Cerebellar nuclear complex (tissue), 1 donor: ENCODE results near the gene NIN.

Experiments
- DNase-seq, 2 experiments: peaks; one replicate each; lab custom pipeline; 2025; lab: John Stamatoyannopoulos, UW

The NIN gene

GRCh38 chr14:50763382-50764007 lies 67.5 kb downstream of the NIN start:
- DNase-seq: no peak

DNA sequence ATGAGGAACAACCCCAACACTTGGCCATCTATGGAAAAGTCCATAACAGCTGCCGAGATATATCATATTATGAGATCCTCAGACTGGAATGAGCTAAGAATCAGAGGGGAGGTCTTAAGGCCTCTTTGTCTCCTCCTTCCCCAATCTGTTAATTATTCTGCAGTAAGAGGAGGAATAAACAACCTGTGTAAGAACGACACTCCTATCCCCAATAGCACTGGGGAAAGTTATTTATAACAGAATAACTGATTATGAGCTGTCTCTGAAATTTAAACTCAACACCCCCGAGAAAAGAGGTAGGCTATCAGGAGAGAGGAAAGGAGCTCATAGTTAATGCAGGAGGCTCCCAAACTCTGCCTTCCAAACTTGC lies 68.0 kb downstream of the NIN start:
- no peak for DNase-seq

GRCh38 chr14:50762001-50762930 lies 68.7 kb downstream of the NIN start:
- DNase-seq: no peak

DNA sequence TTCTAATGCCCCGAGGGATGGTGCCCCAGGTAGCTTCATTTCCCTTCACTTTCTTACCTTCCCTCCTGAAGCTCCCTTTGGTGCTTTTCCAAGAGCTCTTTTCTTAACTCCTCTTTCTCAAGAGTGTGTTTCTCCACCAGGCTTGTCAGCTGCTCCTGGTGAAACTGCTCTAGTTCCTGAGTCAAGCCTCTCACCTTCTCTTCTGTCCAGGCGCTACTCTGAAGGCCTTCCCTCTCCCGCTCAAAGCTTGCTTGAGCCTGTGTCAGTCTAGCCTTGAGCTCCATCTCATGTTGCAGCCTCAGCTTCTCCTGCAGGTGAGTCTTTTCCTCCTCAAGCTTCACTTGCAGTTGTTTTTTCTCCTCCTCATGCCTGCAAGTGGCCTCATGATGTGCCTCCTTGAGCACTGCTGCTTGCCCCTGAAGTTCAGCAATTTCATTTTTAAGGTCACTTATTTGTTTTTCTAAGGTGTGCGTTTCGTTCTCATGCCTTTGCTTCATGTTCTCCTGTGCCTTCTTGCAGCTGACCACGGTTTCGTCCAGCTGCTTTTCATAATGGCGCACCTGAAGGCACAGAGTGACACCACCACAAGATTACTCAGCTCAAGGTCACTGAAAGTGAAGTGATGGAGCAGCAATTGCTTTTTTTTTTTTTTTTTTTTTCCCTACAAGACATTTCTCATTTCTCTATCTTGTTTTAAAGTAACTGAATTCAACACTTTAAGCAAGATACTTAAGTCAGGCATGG lies 71.0 kb downstream of the NIN start:
- no peak for DNase-seq

GRCh38 chr14:50758945-50759344 lies 72.0 kb downstream of the NIN start:
- DNase-seq: no peak

DNA sequence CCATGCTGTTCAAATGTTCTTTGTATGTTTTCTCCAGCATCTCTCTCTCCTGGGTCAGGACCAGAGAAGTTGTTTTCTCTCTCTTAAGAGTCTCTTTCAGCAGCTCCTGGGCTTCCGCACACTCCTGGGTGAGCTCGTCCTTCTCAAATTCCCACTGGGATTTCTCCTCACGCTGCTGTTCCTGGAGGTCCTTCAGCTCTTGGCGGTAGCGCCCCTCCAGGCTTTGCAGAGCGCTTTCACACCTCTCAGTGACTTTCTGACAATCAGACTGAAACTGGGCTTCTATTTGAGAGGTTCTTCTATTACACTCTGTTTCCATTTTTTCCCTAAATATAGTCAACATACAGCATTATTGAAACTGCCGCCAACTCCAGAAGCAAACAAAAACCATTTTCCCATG lies 72.7 kb downstream of the NIN start:
- DNase-seq: no peak

- DNase-seq: no peak
Measured at GRCh38 chr14:50757702-50758101, 73.3 kb downstream of the NIN start.

DNA sequence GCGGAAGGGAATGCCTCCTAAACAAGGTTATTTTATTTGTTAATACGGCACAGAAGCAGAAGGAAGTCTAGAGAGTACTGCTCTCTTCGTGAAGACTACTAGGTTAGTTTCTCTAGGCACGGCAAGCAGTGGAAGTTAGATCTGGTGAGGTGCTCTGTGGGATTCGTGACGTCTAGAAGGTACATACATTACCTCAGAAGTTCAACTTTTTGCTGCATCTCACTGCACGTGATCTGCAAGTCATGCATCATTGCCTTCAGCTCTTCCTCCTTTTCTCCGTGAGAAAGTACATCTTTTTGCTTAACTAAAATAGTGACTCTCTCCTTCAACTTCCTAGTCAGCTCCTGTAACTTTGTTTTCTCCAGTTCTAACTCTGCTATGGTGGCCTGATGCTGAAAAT lies 74.7 kb downstream of the NIN start:
- DNase-seq: no peak

DNA sequence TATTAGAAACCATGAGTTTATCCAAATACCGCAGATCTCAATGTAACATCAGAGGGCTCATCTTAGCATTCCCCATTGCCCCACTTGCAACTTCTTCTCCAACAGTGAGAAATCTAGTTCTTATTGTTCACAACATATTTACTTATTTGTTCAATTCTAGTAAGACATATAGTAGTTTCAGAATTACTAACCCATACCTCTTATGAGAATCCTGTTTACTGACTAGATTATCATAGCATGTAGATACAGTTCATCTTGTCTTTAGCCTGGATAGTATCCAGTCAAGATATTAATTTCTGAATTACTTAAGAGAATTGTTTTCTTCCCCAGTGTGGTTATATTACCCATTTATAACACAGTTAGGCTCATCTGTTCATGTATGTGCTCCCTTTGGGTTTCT lies 80.6 kb downstream of the NIN start:
- no peak for DNase-seq

DNA sequence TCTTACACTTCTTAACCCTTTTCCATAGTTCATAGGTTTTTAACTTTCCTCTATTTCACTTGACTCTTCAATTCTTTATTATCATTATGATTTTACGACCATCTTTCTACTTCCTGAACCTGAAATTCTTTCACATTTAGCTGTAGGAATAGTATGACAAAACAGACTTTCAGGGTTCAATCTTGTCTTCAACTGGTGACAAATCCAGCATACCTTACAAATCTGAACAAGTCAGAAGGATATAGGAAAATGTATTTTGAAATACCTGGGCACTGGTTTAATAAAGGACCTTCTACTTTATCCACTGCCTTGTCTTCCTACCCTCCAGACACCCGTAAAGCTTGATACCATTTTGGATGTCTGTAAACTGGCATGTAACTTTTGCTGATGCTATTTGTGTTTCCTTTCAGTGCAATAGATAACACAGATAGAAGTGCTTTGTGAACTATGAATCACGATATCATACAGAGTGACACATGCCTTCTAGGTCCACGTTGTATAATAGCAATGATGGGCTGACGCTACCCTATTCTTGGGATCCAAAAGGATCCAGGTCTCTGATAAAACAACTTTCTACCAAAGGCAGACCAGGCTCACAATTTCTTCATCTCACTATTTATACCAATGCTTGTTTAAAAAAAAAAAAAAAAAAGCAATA lies 85.4 kb downstream of the NIN start:
- DNase-seq: no peak

GRCh38 chr14:50744231-50744630 lies 86.7 kb downstream of the NIN start:
- DNase-seq: no peak

DNA sequence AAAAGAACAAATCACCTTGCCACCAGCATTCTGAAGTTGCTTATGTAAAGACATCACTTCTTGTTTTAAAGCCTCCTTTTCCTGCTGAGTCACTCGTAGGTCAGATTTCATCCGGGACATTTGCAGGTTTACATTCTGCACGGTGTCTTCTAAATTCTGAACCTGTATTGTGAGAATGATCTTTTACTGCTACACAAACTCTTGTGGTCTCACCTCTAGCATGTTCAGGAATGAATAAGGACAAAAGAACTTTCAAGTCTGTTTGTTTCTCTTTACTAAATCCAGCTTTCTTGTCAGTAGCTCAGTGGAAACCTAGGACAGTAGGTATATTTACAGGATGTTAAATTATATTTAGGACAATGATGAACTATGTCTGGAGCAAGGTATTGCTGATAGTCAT lies 89.4 kb downstream of the NIN start:
- no peak for DNase-seq

- DNase-seq: no peak
Measured at GRCh38 chr14:50740856-50741255, 90.1 kb downstream of the NIN start.

GRCh38 chr14:50739186-50739585 lies 91.8 kb downstream of the NIN start:
- no peak for DNase-seq

DNA sequence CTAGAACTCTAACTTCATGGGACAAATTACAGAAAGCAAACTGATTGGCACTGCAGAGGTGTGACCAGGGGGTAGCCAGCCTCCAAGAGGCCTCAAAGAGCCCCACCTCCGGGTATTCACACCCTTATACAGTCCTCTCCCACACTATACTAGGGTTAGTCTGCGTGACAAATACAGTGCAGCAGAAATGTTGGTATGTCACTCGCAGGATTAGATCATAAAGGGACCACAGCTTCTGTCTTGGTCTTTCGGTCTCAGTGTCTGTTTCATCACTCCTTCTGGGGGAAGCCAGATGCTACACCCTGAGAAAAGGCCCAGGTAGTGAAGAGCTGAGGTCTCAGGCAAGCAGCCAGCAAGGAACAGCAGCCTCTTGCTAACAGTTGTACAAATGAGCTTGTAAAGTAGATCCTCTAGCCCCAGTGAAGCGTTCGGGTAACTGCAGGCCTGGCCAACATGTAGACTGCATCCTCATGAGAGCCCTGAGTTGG lies 94.0 kb downstream of the NIN start:
- DNase-seq: no peak

GRCh38 chr14:50734950-50735695 lies 95.8 kb downstream of the NIN start:
- no peak for DNase-seq

DNA sequence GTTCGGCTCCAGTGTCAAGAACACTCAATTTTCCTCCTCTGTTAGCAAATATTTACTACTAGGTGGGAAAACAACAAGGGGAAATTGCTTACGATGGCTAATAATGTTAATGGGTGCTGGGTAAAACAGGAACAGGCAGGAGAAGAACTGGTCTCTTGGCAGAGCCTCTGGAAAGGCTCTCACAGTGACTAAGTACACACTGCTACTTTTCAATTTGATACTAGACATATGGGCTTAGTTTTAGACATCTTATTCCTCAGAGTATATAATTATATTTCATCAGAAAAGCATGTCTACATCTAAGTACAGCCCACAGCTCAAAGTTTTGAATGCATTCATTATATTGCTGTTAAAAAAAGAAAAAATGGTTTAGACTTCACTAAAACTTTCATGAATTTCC lies 97.5 kb downstream of the NIN start:
- no peak for DNase-seq

DNA sequence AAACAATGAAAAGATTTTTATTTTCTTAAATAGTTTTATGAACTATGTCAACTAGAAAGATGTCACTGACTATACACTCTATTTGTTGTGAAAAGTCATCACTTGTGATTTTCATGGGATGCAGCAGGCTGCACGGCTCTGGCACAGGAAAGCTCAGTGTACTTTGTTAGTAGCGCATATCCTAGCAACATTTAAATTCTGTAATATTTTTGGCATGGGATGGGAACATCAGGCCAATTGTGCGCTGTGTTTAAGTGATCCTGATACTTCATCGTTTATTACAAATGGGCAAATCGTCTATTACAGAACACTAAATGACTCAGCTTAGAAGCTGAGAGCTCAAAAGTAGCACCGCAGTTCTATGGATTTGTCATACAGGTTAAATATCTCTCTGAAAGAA lies 102.1 kb downstream of the NIN start:
- no peak for DNase-seq

DNA sequence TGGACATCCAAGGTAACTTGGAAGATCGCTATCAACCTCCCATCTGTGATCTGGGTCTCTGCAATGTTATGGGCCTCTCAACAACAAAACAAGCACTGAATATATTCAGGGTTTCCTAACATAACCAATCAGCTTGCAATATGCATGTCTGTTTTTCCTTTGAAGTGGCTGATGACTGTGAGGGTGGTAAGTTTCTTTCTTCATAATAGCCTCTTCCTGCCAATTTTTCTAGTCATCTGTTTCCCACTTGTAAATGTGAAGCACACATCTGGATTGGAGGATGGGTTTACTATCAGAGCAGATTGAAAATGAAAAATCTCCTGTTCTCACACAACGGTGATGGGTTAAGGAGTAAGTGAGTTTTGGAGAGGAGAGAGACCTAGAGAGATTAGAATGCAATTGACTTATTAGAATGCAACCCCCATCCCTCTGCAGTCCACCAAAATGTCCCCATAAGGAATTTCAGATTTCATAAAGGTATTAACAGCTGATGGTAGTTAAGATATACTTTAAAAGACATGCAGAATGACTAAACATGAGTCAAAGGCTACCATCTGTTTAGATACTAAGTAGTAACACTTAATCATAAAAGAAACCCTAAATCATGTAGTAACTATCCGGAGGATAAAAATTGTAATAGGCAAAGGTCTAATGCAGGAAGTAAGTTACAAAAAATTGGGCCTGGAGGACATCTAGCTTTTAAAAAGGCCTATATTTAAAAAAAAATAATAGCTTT lies 104.4 kb downstream of the NIN start:
- no peak for DNase-seq

- no peak for DNase-seq
Measured at GRCh38 chr14:50725761-50726160, 105.2 kb downstream of the NIN start.
